Panc1 (cell line): ENCODE measurements around the gene ZNF12. TPM values are rescaled to one million over a fixed set of nuclear protein-coding genes. Genes with fewer than 3 reads are reported as not detected.

Experiments used
- ATAC-seq: fragments of 200-7000 bp; cut with Tn5 transposase; 2 replicates; pipeline ENCODE4 v1.9.1; 2020; ENCODE audit warnings: mild to moderate bottlenecking, moderate library complexity
- BruUV-seq: library from RNA; stranded (reverse); fragments of 400-500 nt; replicated peaks from 2 replicates; lab custom pipeline; 2021; lab: Mats Ljungman, UMichigan
- CTCF ChIA-PET: fragments of 300-600 bp; sonication (Branson Sonifier 250); formaldehyde crosslinking; loops from one replicate; lab custom pipeline; 2022; ENCODE audit warnings: antibody characterized with exemption; lab: Charles Lee
- POLR2A ChIA-PET: fragments of 300-600 bp; sonication (Branson Sonifier 250); formaldehyde crosslinking; loops from one replicate; lab custom pipeline; 2022; ENCODE audit warnings: antibody characterized with exemption; lab: Charles Lee
- DNase-seq: peaks from one replicate; pipeline ENCODE4 v3.0.0-alpha.2; 2010; ENCODE audit warnings: low read depth, low spot score
- H3K27ac ChIP-seq: 2 replicates; pipeline ENCODE4 v1.5.1; 2011; ENCODE audit warnings: mild to moderate bottlenecking, low read length, inconsistent platforms
- H3K27me3 ChIP-seq: fragments of 200-500 bp; sonication (Bioruptor generic); 2 replicates; pipeline ENCODE4 v1.6.0; 2014; ENCODE audit warnings: low read length, inconsistent platforms; ENCODE audit not compliant: control insufficient read depth, insufficient read depth
- H3K36me3 ChIP-seq: fragments of 200-500 bp; sonication (Bioruptor generic); 2 replicates; pipeline ENCODE4 v1.5.1; 2014; ENCODE audit warnings: inconsistent platforms, mild to moderate bottlenecking, low read length, moderate library complexity; ENCODE audit not compliant: control insufficient read depth, insufficient read depth
- H3K4me1 ChIP-seq: 2 replicates; pipeline ENCODE4 v1.5.1; 2011; ENCODE audit warnings: inconsistent platforms, mild to moderate bottlenecking, low read length, moderate library complexity; ENCODE audit not compliant: control insufficient read depth, insufficient read depth
- H3K4me3 ChIP-seq, 2 experiments: 2 replicates each; pipeline ENCODE4 v1.5.1; 2011 to 2012; ENCODE audit warnings: low read depth in 2 of 2, low read length in 2 of 2, mild to moderate bottlenecking in 2 of 2, inconsistent platforms in 1 of 2, moderate library complexity in 1 of 2
- H3K9me3 ChIP-seq: fragments of 200-500 bp; sonication (Bioruptor generic); 2 replicates; pipeline ENCODE4 v1.5.1; 2014; ENCODE audit warnings: low read depth, mild to moderate bottlenecking, inconsistent platforms, low read length, moderate library complexity; ENCODE audit not compliant: control insufficient read depth, insufficient read depth
- POLR2AphosphoS5 ChIP-seq: IDR thresholded peaks from 2 replicates; pipeline ENCODE4 v1.6.1; 2012; ENCODE audit warnings: mild to moderate bottlenecking, low read depth, low read length, moderate library complexity
- SIN3A ChIP-seq: IDR thresholded peaks from 2 replicates; pipeline ENCODE4 v1.6.1; 2012; ENCODE audit warnings: low read depth, mild to moderate bottlenecking, low read length, moderate library complexity, borderline replicate concordance; ENCODE audit not compliant: insufficient read depth
- TCF7L2 ChIP-seq: IDR thresholded peaks from 2 replicates; pipeline ENCODE4 v1.6.1; 2011; ENCODE audit warnings: mild to moderate bottlenecking, low read depth, low read length, inconsistent platforms
- in situ Hi-C: cut with HindIII; loops from 2 replicates; pipeline ENCODE4 v1.10.0; 2016; ENCODE audit warnings: low sequenced_read_pairs, low pct_unique_long_range_greater_than_20kb
- intact Hi-C: fragments of 100-400 bp; cut with micrococcal nuclease; formaldehyde crosslinking; loops from one replicate; pipeline ENCODE4 v1.10.0; 2022; ENCODE audit not compliant: unreplicated experiment
- total RNA-seq: library from RNA; stranded (reverse); gene quantifications from one replicate; pipeline ENCODE4 v1.2.1, GENCODE V29; 2021; ENCODE audit not compliant: unreplicated experiment
- TF ChIP-seq, protein P1 (sequence below), 2 experiments: IDR thresholded peaks; 2 replicates each; pipeline ENCODE4 v1.6.1; 2011 to 2012; ENCODE audit warnings: low read depth in 2 of 2, control low read depth in 1 of 2, low read length in 1 of 2, mild to moderate bottlenecking in 1 of 2, moderate library complexity in 1 of 2; ENCODE audit not compliant: insufficient read depth in 1 of 2
- TF ChIP-seq, protein P2 (sequence below): fragments of 450-650 bp; IDR thresholded peaks from 2 replicates; pipeline ENCODE4 v1.5.1; 2017; ENCODE audit warnings: mild to moderate bottlenecking

The ZNF12 gene
- total RNA-seq, 1 experiment from 2014 or later: 37.3 TPM

DNA sequence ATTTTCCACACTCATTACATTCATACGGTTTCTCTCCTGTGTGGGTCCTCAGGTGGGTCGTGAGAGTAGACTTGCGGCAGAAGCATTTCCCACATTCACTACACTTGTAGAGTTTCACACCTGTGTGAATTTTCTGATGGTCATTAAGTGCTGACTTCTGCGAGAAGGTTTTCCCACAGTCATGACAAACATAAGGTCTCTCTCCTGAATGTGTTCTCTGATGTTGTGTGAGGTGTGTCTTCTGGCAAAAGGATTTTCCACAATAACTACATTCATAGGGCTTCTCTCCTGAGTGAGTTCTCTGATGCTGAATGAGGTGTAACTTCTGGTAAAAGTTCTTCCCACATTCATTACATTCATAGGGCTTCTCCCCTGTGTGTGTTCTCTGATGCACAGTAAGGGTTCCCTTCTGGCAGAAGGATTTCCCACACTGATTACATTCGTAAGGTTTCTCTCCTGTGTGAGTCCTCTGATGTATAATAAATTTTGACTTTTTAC is 15.1 kb downstream of the ZNF12 start:
- BruUV-seq: no TSS peak
- POLR2A ChIA-PET: no interaction called here

DNA sequence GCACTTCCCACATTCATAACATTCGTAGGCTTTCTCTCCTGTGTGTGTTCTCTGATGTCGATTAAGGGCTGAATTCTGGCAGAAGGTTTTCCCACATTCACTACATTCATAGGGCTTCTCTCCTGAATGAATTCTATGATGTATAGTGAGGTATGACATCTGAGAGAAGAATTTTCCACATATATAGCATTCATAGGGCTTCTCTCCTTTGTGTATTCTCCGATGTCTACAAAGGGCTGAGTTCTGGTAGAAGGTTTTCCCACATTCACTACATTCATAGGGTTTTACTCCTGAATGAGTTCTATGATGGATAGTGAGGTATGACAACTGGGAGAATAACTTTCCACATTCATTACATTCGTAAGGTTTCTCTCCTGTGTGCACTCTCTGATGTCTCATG is 15.6 kb downstream of the ZNF12 start:
- ChIA-PET CTCF (no interaction called here), POLR2A (no interaction called here)
- in situ Hi-C loops (loop anchor here (5.0 kb wide), 1 partner anchor 59 kb away; no protein-coding TSS in a partner anchor), intact Hi-C loops (no loop called here)
- TF ChIP-seq, protein P1, sequence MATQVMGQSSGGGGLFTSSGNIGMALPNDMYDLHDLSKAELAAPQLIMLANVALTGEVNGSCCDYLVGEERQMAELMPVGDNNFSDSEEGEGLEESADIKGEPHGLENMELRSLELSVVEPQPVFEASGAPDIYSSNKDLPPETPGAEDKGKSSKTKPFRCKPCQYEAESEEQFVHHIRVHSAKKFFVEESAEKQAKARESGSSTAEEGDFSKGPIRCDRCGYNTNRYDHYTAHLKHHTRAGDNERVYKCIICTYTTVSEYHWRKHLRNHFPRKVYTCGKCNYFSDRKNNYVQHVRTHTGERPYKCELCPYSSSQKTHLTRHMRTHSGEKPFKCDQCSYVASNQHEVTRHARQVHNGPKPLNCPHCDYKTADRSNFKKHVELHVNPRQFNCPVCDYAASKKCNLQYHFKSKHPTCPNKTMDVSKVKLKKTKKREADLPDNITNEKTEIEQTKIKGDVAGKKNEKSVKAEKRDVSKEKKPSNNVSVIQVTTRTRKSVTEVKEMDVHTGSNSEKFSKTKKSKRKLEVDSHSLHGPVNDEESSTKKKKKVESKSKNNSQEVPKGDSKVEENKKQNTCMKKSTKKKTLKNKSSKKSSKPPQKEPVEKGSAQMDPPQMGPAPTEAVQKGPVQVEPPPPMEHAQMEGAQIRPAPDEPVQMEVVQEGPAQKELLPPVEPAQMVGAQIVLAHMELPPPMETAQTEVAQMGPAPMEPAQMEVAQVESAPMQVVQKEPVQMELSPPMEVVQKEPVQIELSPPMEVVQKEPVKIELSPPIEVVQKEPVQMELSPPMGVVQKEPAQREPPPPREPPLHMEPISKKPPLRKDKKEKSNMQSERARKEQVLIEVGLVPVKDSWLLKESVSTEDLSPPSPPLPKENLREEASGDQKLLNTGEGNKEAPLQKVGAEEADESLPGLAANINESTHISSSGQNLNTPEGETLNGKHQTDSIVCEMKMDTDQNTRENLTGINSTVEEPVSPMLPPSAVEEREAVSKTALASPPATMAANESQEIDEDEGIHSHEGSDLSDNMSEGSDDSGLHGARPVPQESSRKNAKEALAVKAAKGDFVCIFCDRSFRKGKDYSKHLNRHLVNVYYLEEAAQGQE (IDR thresholded peaks at IDR 0.05; ENCODE audit: insufficient read depth in 1 of 2, low read depth in 2 of 2, low read length in 1 of 2): no peak
- TF ChIP-seq SIN3A: no peak
- no peaks in the 10 kb centered on the region for H3K27me3 ChIP-seq
- peaks cover 97% of the 10 kb centered on the region for H3K9me3 ChIP-seq
- no TSS peak for BruUV-seq
- H3K27ac ChIP-seq: no peak overlapping the region
- no peaks in the 10 kb centered on the region for H3K4me1 ChIP-seq
- ATAC-seq: no peak
- no peak overlapping the region for H3K4me3 ChIP-seq
- H3K36me3 ChIP-seq: peaks cover 66% of the 10 kb centered on the region
- no peak for DNase-seq

More for the DNA sequence above, 15.1 kb downstream of the ZNF12 start:
- H3K27me3 ChIP-seq: no peaks in the 10 kb centered on the region
- DNase-seq (no peak), ATAC-seq (no peak)
- no peak overlapping the region for H3K27ac ChIP-seq
- in situ Hi-C loops (loop anchor here (5.0 kb wide), 1 partner anchor 59 kb away; no protein-coding TSS in a partner anchor), intact Hi-C loops (no loop called here)
- H3K36me3 ChIP-seq: peaks cover 70% of the 10 kb centered on the region
- H3K4me1 ChIP-seq: no peaks in the 10 kb centered on the region
- TF ChIP-seq, protein P2, sequence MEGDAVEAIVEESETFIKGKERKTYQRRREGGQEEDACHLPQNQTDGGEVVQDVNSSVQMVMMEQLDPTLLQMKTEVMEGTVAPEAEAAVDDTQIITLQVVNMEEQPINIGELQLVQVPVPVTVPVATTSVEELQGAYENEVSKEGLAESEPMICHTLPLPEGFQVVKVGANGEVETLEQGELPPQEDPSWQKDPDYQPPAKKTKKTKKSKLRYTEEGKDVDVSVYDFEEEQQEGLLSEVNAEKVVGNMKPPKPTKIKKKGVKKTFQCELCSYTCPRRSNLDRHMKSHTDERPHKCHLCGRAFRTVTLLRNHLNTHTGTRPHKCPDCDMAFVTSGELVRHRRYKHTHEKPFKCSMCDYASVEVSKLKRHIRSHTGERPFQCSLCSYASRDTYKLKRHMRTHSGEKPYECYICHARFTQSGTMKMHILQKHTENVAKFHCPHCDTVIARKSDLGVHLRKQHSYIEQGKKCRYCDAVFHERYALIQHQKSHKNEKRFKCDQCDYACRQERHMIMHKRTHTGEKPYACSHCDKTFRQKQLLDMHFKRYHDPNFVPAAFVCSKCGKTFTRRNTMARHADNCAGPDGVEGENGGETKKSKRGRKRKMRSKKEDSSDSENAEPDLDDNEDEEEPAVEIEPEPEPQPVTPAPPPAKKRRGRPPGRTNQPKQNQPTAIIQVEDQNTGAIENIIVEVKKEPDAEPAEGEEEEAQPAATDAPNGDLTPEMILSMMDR: no peak
- TF ChIP-seq SIN3A (no peak), POLR2AphosphoS5 (no peak), TCF7L2 (no peak)
- TF ChIP-seq, protein P1 (IDR thresholded peaks at IDR 0.05; ENCODE audit: insufficient read depth in 1 of 2, low read depth in 2 of 2, low read length in 1 of 2): no peak
- CTCF ChIA-PET: no interaction called here
- no peak overlapping the region for H3K4me3 ChIP-seq
- peaks cover 99% of the 10 kb centered on the region for H3K9me3 ChIP-seq
